Neural cell (in vitro differentiated cells): ENCODE data around the gene BSCL2. TPM values are rescaled to one million over a fixed set of nuclear protein-coding genes. Genes with fewer than 3 reads are reported as not detected.

ENCODE experiments used
- H2AFZ ChIP-seq: fragments of 200-600, 300-800 bp; sonication (generic), shearing (Covaris generic); 2 replicates; pipeline ENCODE4 v1.6.0; 2014; ENCODE audit warnings: low read depth, mild to moderate bottlenecking, antibody characterized with exemption, low read length, moderate library complexity
- H3F3A ChIP-seq: fragments of 200-600 bp; shearing (Covaris generic); 2 replicates; pipeline ENCODE4 v1.6.1; 2016; ENCODE audit warnings: mild to moderate bottlenecking, moderate library complexity, mixed read lengths, antibody characterized with exemption, low read length; ENCODE audit not compliant: insufficient read depth, poor library complexity, severe bottlenecking
- H3K27ac ChIP-seq: fragments of 200-600, 300-800 bp; sonication (generic), shearing (Covaris generic); 2 replicates; pipeline ENCODE4 v1.5.1; 2014; ENCODE audit warnings: mild to moderate bottlenecking, low read length, moderate library complexity
- H3K27me3 ChIP-seq: fragments of 300-800, 200-600 bp; sonication (generic), shearing (Covaris generic); 2 replicates; pipeline ENCODE4 v1.6.0; 2014; ENCODE audit warnings: mild to moderate bottlenecking, low read depth, low read length, moderate library complexity; ENCODE audit not compliant: insufficient read depth
- H3K36me3 ChIP-seq: fragments of 300-800, 200-600 bp; sonication (generic), shearing (Covaris generic); 2 replicates; pipeline ENCODE4 v1.5.1; 2014; ENCODE audit warnings: mild to moderate bottlenecking, antibody characterized with exemption, low read length, moderate library complexity; ENCODE audit not compliant: insufficient read depth
- H3K4me2 ChIP-seq: fragments of 300-800, 200-600 bp; sonication (generic), shearing (Covaris generic); 2 replicates; pipeline ENCODE4 v1.6.0; 2014; ENCODE audit warnings: mild to moderate bottlenecking, low read length
- H3K4me3 ChIP-seq: fragments of 300-800, 200-600 bp; sonication (generic), shearing (Covaris generic); 2 replicates; pipeline ENCODE4 v1.5.1; 2014; ENCODE audit warnings: mild to moderate bottlenecking, low read length, moderate library complexity
- H3K79me2 ChIP-seq: fragments of 200-600 bp; shearing (Covaris generic); replicated peaks from 2 replicates; pipeline ENCODE4 v1.6.0; 2014; ENCODE audit warnings: mild to moderate bottlenecking, low read length, moderate library complexity; ENCODE audit not compliant: insufficient read depth
- H3K9ac ChIP-seq: fragments of 300-800, 200-600 bp; sonication (generic), shearing (Covaris generic); 2 replicates; pipeline ENCODE4 v1.6.1; 2016; ENCODE audit warnings: mild to moderate bottlenecking, low read length, mixed read lengths
- H3K9me2 ChIP-seq: fragments of 200-600 bp; shearing (Covaris generic); 2 replicates; pipeline ENCODE4 v1.6.1; 2016; ENCODE audit warnings: mild to moderate bottlenecking, low read length, mixed read lengths; ENCODE audit not compliant: insufficient read depth
- H3K9me3 ChIP-seq: fragments of 200-600, 300-800 bp; sonication (generic), shearing (Covaris generic); 2 replicates; pipeline ENCODE4 v1.6.1; 2016; ENCODE audit warnings: mild to moderate bottlenecking, mixed run types, low read length, moderate library complexity, mixed read lengths
- H4K20me1 ChIP-seq: fragments of 200-600 bp; shearing (Covaris generic); 2 replicates; pipeline ENCODE4 v1.6.1; 2016; ENCODE audit warnings: mild to moderate bottlenecking, mixed run types; ENCODE audit not compliant: insufficient read depth
- EP300 ChIP-seq: fragments of 450-650 bp; conservative IDR thresholded peaks from 2 replicates; pipeline ENCODE4 v1.6.1; 2014; ENCODE audit warnings: antibody characterized with exemption, mild to moderate bottlenecking, moderate library complexity; ENCODE audit not compliant: poor library complexity, severe bottlenecking
- EZH2 ChIP-seq: fragments of 200-600, 300-800 bp; shearing (Covaris generic), sonication (generic); IDR thresholded peaks from 2 replicates; pipeline ENCODE4 v1.6.1; 2014; ENCODE audit warnings: antibody characterized with exemption, low read length, borderline replicate concordance, mild to moderate bottlenecking; ENCODE audit not compliant: insufficient read depth, poor library complexity, severe bottlenecking
- MXI1 ChIP-seq: fragments of 450-650 bp; conservative IDR thresholded peaks from 2 replicates; pipeline ENCODE4 v1.6.1; 2014; ENCODE audit warnings: antibody characterized with exemption, mild to moderate bottlenecking; ENCODE audit not compliant: poor library complexity, severe bottlenecking
- POLR2AphosphoS5 ChIP-seq: IDR thresholded peaks from 2 replicates; pipeline ENCODE4 v1.6.1; 2012
- RAD21 ChIP-seq: fragments of 450-650 bp; conservative IDR thresholded peaks from 2 replicates; pipeline ENCODE4 v1.6.1; 2014; ENCODE audit warnings: antibody characterized with exemption, mild to moderate bottlenecking, moderate library complexity
- SMC3 ChIP-seq: fragments of 450-650 bp; conservative IDR thresholded peaks from 2 replicates; pipeline ENCODE4 v1.6.1; 2014; ENCODE audit warnings: antibody characterized with exemption, mild to moderate bottlenecking, moderate library complexity; ENCODE audit not compliant: poor library complexity
- TAF1 ChIP-seq: IDR thresholded peaks from 2 replicates; pipeline ENCODE4 v1.6.1; 2012; ENCODE audit warnings: low read depth
- polyA plus RNA-seq: library from polyadenylated mRNA; depleted of rRNA; stranded (reverse); fragments of >200 nt; gene quantifications from 2 replicates; pipeline ENCODE4 v1.2.3, GENCODE V29; 2014
- TF ChIP-seq, protein P1 (sequence below): IDR thresholded peaks from 2 replicates; pipeline ENCODE4 v1.6.1; 2012; ENCODE audit warnings: borderline replicate concordance
- TF ChIP-seq, protein P2 (sequence below): fragments of 450-650 bp; IDR thresholded peaks from 2 replicates; pipeline ENCODE4 v1.5.1; 2014; ENCODE audit warnings: antibody characterized with exemption, mild to moderate bottlenecking, moderate library complexity; ENCODE audit not compliant: poor library complexity, severe bottlenecking

The BSCL2 gene
- polyA plus RNA-seq, 1 donor from 2014 or later, result 304 TPM

DNA sequence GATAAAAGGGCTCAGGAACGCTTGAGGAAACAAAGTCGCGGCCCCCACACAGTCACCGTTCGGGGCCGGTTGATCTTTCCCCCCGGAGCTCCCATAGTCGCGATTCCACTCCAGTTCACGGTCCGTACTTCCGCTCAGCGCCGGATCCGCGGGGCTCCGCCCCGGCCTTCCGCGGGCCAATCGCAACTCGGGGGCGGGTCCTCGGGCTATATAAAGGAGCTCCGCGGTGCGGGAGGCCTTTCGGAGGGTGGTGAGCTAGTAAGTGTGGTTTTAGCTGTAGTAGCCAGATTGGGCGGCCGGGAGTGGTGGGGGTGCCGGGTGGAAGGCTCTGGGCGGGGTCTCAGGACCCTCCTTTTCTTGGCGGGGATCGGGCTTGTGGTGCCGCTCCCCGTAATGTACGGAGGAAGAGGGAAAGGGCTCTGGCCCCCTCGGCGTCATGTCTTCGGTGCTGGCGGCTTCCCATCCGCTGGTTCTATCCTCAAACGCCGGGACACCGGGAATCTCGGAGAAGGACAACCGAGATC lies 42.1 kb downstream of the BSCL2 start, which contains the start of the genes C11orf98 and CSKMT:
Gene C11orf98 (minus strand): TSS at position 136 of the 524 bp plus-strand sequence. CDS start 41 bp downstream, at position 95.
Gene CSKMT (plus strand): TSS at position 238 of the 524 bp plus-strand sequence. CDS start 568 bp downstream, outside the sequence.
- Histone ChIP-seq H3K9me3 (no peaks in the 10 kb centered on the region), H3K9ac (peak within 1 kb of the TSS; percentile 96), H3K27ac (peak within 1 kb of the TSS; percentile 95), H3F3A (no peaks in the 10 kb centered on the region), H3K9me2 (no peaks in the 10 kb centered on the region), H3K4me3 (peak within 1 kb of the TSS; percentile 95), H3K27me3 (no peaks in the 10 kb centered on the region), H3K79me2 (peaks cover 10% of the 10 kb centered on the region), H3K36me3 (no peaks in the 10 kb centered on the region), H4K20me1 (no peaks in the 10 kb centered on the region), H2AFZ (peak within 1 kb of the TSS; percentile 80), H3K4me2 (peak within 1 kb of the TSS; percentile 78)
- peak; percentile 93 for TF ChIP-seq TAF1
- peak; percentile 99 for TF ChIP-seq POLR2AphosphoS5
- peak; percentile 49 for TF ChIP-seq MXI1
- TF ChIP-seq EZH2, result no peak
- TF ChIP-seq, protein P1, sequence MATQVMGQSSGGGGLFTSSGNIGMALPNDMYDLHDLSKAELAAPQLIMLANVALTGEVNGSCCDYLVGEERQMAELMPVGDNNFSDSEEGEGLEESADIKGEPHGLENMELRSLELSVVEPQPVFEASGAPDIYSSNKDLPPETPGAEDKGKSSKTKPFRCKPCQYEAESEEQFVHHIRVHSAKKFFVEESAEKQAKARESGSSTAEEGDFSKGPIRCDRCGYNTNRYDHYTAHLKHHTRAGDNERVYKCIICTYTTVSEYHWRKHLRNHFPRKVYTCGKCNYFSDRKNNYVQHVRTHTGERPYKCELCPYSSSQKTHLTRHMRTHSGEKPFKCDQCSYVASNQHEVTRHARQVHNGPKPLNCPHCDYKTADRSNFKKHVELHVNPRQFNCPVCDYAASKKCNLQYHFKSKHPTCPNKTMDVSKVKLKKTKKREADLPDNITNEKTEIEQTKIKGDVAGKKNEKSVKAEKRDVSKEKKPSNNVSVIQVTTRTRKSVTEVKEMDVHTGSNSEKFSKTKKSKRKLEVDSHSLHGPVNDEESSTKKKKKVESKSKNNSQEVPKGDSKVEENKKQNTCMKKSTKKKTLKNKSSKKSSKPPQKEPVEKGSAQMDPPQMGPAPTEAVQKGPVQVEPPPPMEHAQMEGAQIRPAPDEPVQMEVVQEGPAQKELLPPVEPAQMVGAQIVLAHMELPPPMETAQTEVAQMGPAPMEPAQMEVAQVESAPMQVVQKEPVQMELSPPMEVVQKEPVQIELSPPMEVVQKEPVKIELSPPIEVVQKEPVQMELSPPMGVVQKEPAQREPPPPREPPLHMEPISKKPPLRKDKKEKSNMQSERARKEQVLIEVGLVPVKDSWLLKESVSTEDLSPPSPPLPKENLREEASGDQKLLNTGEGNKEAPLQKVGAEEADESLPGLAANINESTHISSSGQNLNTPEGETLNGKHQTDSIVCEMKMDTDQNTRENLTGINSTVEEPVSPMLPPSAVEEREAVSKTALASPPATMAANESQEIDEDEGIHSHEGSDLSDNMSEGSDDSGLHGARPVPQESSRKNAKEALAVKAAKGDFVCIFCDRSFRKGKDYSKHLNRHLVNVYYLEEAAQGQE, result peak; percentile 83
- TF ChIP-seq SMC3, result no peak
- TF ChIP-seq RAD21, result no peak
- peak; percentile 18 for TF ChIP-seq EP300
- TF ChIP-seq, protein P2, sequence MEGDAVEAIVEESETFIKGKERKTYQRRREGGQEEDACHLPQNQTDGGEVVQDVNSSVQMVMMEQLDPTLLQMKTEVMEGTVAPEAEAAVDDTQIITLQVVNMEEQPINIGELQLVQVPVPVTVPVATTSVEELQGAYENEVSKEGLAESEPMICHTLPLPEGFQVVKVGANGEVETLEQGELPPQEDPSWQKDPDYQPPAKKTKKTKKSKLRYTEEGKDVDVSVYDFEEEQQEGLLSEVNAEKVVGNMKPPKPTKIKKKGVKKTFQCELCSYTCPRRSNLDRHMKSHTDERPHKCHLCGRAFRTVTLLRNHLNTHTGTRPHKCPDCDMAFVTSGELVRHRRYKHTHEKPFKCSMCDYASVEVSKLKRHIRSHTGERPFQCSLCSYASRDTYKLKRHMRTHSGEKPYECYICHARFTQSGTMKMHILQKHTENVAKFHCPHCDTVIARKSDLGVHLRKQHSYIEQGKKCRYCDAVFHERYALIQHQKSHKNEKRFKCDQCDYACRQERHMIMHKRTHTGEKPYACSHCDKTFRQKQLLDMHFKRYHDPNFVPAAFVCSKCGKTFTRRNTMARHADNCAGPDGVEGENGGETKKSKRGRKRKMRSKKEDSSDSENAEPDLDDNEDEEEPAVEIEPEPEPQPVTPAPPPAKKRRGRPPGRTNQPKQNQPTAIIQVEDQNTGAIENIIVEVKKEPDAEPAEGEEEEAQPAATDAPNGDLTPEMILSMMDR, result no peak

DNA sequence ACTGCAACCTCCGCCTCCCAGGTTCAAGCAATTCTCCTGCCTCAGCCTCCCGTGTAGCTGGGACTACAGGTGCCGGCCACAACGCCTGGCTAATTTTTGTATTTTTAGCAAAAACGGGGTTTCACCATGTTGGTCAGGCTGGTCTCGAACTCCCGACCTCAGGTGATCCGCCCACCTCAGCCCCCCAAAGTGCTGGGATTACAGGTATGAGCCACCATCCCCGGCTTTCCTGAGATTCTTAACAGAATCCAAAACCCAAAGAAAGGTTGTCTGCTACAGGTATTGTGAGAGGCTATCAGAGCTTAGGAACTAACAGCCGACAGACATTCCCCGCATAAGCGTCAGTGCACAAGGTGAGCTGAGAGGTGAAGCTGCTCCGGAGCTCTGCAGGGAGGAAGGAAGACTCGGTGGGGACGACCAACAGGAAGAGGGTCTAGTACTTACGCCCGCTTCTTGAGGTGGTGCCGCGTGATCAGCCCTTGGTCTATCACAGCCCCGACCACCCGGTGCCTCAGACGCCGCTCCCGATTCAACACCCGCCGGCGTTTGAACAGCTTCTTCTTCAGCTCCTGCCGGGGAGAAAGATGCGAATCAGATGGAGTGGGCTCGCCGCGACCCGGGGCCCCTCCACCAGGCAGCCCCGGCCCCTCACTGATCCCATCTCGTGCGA lies 42.7 kb downstream of the BSCL2 start:
- H4K20me1 ChIP-seq, result no peaks in the 10 kb centered on the region
- H3K79me2 ChIP-seq, result peaks cover 10% of the 10 kb centered on the region

More for the DNA sequence above, 42.7 kb downstream of the BSCL2 start:
- peak overlapping the region; percentile 96 for H3K9ac ChIP-seq
- no peaks in the 10 kb centered on the region for H3K27me3 ChIP-seq
- H3K36me3 ChIP-seq, result no peaks in the 10 kb centered on the region
- H3K9me3 ChIP-seq, result no peaks in the 10 kb centered on the region
- peak overlapping the region; percentile 95 for H3K4me3 ChIP-seq
- no peak overlapping the region for H3K4me2 ChIP-seq
- H3K27ac ChIP-seq, result peak overlapping the region; percentile 95
- no peaks in the 10 kb centered on the region for H3K9me2 ChIP-seq
- H3F3A ChIP-seq, result no peaks in the 10 kb centered on the region
- peak; percentile 24 for TF ChIP-seq SMC3
- no peak for TF ChIP-seq POLR2AphosphoS5
- no peak for TF ChIP-seq RAD21
- TF ChIP-seq EZH2, result no peak
- no peak for TF ChIP-seq EP300
- TF ChIP-seq, protein P2, result no peak
- no peak for TF ChIP-seq TAF1
- peak; percentile 86 for TF ChIP-seq MXI1
- TF ChIP-seq, protein P1, result peak; percentile 86
- peak overlapping the region; percentile 80 for H2AFZ ChIP-seq
